H1 (cell line): ENCODE measurements around the gene OXSR1. TPM values are rescaled to one million over a fixed set of nuclear protein-coding genes. Genes with fewer than 3 reads are reported as not detected.

ENCODE experiments used
- CTCF ChIA-PET: fragments of 300-600 bp; sonication (Branson Sonifier 250); formaldehyde crosslinking; loops from one replicate; lab custom pipeline; 2021; ENCODE audit not compliant: partially characterized antibody; lab: Charles Lee
- POLR2A ChIA-PET: fragments of 300-600 bp; sonication (Branson Sonifier 250); formaldehyde crosslinking; loops from one replicate; lab custom pipeline; 2021; ENCODE audit warnings: inconsistent platforms; ENCODE audit not compliant: partially characterized antibody; lab: Charles Lee
- DNase-seq, 2 experiments: peaks; one replicate each; pipeline versions ENCODE4 v3.0.0 to v3.0.0-alpha.2; 2010 to 2022; ENCODE audit warnings: low spot score in 2 of 2, low read depth in 1 of 2, mixed read lengths in 1 of 2
- FAIRE-seq: peaks from 2 replicates; lab custom pipeline; 2011; peaks lifted over from hg19 to GRCh38; lab: Jason Lieb, UNC
- H2AFZ ChIP-seq: 2 replicates; pipeline ENCODE4 v1.8.1; 2012; ENCODE audit warnings: low read length, inconsistent platforms
- H2AK5ac ChIP-seq: 2 replicates; pipeline ENCODE4 v1.6.1; 2013; ENCODE audit warnings: low read depth, low read length
- H2BK120ac ChIP-seq: replicated peaks from 2 replicates; pipeline ENCODE3; 2013; ENCODE audit warnings: low read depth, low read length, inconsistent platforms
- H2BK12ac ChIP-seq: 2 replicates; pipeline ENCODE4 v1.6.1; 2013; ENCODE audit warnings: low read depth, low read length
- H2BK15ac ChIP-seq: 2 replicates; pipeline ENCODE4 v1.6.1; 2013; ENCODE audit warnings: low read length
- H2BK20ac ChIP-seq: 2 replicates; pipeline ENCODE4 v1.6.1; 2013; ENCODE audit warnings: low read length
- H2BK5ac ChIP-seq: 2 replicates; pipeline ENCODE4 v1.6.1; 2013; ENCODE audit warnings: low read depth, low read length
- H3K14ac ChIP-seq: 2 replicates; pipeline ENCODE4 v1.6.1; 2013; ENCODE audit warnings: inconsistent platforms; ENCODE audit not compliant: insufficient read length
- H3K18ac ChIP-seq: 2 replicates; pipeline ENCODE4 v1.6.1; 2013; ENCODE audit warnings: low read length; ENCODE audit errors: extremely low read depth
- H3K23ac ChIP-seq: 2 replicates; pipeline ENCODE4 v1.6.1; 2013; ENCODE audit warnings: inconsistent platforms; ENCODE audit not compliant: insufficient read length
- H3K23me2 ChIP-seq: 2 replicates; pipeline ENCODE4 v1.6.1; 2013; ENCODE audit warnings: low read depth, low read length
- H3K27ac ChIP-seq: 2 replicates; pipeline ENCODE4 v1.6.1; 2011; ENCODE audit warnings: low read depth, low read length, inconsistent platforms
- H3K27me3 ChIP-seq, 4 experiments: replicated peaks in 1 of 4; 1 replicate in 1 of 4; 2 replicates in 3 of 4; pipeline versions ENCODE4 v1.6.1 to v1.8.1; 2011 to 2013; ENCODE audit warnings: low read length in 3 of 4, mild to moderate bottlenecking in 3 of 4, inconsistent platforms in 2 of 4, mixed read lengths in 2 of 4, moderate library complexity in 1 of 4; ENCODE audit not compliant: control insufficient read depth in 3 of 4, insufficient read depth in 3 of 4; ENCODE audit errors: extremely low read depth in 1 of 4
- H3K36me3 ChIP-seq, 4 experiments: 2 replicates each; pipeline versions ENCODE4 v1.6.1 to v1.8.1; 2011 to 2013; ENCODE audit warnings: mild to moderate bottlenecking in 4 of 4, low read length in 3 of 4, moderate library complexity in 2 of 4, control low read depth in 1 of 4, inconsistent platforms in 1 of 4; ENCODE audit not compliant: insufficient read depth in 4 of 4, control insufficient read depth in 2 of 4
- H3K4ac ChIP-seq: replicated peaks from 2 replicates; pipeline ENCODE3; 2013; ENCODE audit warnings: low read length, low read depth, mixed read lengths, inconsistent platforms; ENCODE audit not compliant: insufficient read length
- H3K4me1 ChIP-seq, 4 experiments: replicated peaks in 1 of 4; 1 replicate in 1 of 4; 2 replicates in 3 of 4; pipeline versions ENCODE4 v1.6.1 to v1.8.1; 2011 to 2013; ENCODE audit warnings: low read length in 3 of 4, inconsistent platforms in 2 of 4, mixed read lengths in 1 of 4; ENCODE audit not compliant: insufficient read depth in 4 of 4, control insufficient read depth in 3 of 4
- H3K4me2 ChIP-seq, 2 experiments: 2 replicates each; pipeline versions ENCODE4 v1.6.1 to v1.8.1; 2011 to 2013; ENCODE audit warnings: low read depth in 2 of 2, low read length in 2 of 2, control low read depth in 1 of 2, inconsistent platforms in 1 of 2, mild to moderate bottlenecking in 1 of 2; ENCODE audit not compliant: insufficient read depth in 1 of 2
- H3K4me3 ChIP-seq, 4 experiments: fragments of 200-600, 300-600 bp in 1 of 4; sonication (generic), shearing (Covaris generic), sonication (Bioruptor Twin) in 1 of 4; 2 replicates each; pipeline versions ENCODE4 v1.5.1 to v1.8.1; 2011 to 2016; ENCODE audit warnings: low read length in 4 of 4, low read depth in 3 of 4, control low read depth in 2 of 4, inconsistent platforms in 2 of 4, mild to moderate bottlenecking in 2 of 4, mixed read lengths in 1 of 4, moderate library complexity in 1 of 4; ENCODE audit not compliant: insufficient read depth in 2 of 4; ENCODE audit errors: extremely low read depth in 1 of 4
- H3K56ac ChIP-seq: replicated peaks from 2 replicates; pipeline ENCODE3; 2013; ENCODE audit warnings: low read depth, mild to moderate bottlenecking, mixed read lengths, low read length, inconsistent platforms; ENCODE audit not compliant: insufficient read length
- H3K79me1 ChIP-seq: 2 replicates; pipeline ENCODE4 v1.6.1; 2013; ENCODE audit warnings: low read depth, low read length, control low read depth
- H3K79me2 ChIP-seq, 2 experiments: 2 replicates each; pipeline versions ENCODE4 v1.6.1 to v1.8.1; 2012 to 2013; ENCODE audit warnings: low read length in 2 of 2, mild to moderate bottlenecking in 2 of 2, inconsistent platforms in 1 of 2; ENCODE audit not compliant: insufficient read depth in 2 of 2, control insufficient read depth in 1 of 2
- H3K9ac ChIP-seq, 4 experiments: replicated peaks in 1 of 4; 1 replicate in 1 of 4; 2 replicates in 3 of 4; pipeline versions ENCODE4 v1.6.1 to v1.8.1; 2011 to 2013; ENCODE audit warnings: low read depth in 3 of 4, low read length in 3 of 4, control low read depth in 2 of 4, mild to moderate bottlenecking in 2 of 4, moderate library complexity in 2 of 4, inconsistent platforms in 1 of 4; ENCODE audit errors: extremely low read depth in 1 of 4
- H3K9me3 ChIP-seq, 2 experiments: 2 replicates each; pipeline versions ENCODE4 v1.6.1 to v1.8.1; 2012 to 2013; ENCODE audit warnings: mild to moderate bottlenecking in 2 of 2, moderate library complexity in 2 of 2, control low read depth in 1 of 2, inconsistent platforms in 1 of 2, low read depth in 1 of 2, low read length in 1 of 2, mixed read lengths in 1 of 2; ENCODE audit not compliant: insufficient read depth in 2 of 2
- H4K20me1 ChIP-seq, 2 experiments: replicated peaks in 1 of 2; 2 replicates each; pipeline versions ENCODE3 to v1.8.1; 2011 to 2013; ENCODE audit warnings: inconsistent platforms in 2 of 2, low read length in 2 of 2, mild to moderate bottlenecking in 1 of 2; ENCODE audit not compliant: insufficient read depth in 2 of 2, control insufficient read depth in 1 of 2
- H4K5ac ChIP-seq: 2 replicates; pipeline ENCODE4 v1.6.1; 2013; ENCODE audit warnings: low read length, low read depth, mixed read lengths, inconsistent platforms; ENCODE audit not compliant: insufficient read length
- H4K8ac ChIP-seq: 2 replicates; pipeline ENCODE4 v1.8.0; 2013; ENCODE audit warnings: mild to moderate bottlenecking, moderate library complexity, low read length, inconsistent platforms; ENCODE audit not compliant: insufficient read depth; ENCODE audit errors: extremely low read depth
- H4K91ac ChIP-seq: replicated peaks from 2 replicates; pipeline ENCODE3; 2013; ENCODE audit warnings: low read length, mixed read lengths, inconsistent platforms; ENCODE audit not compliant: insufficient read length
- CREB1 ChIP-seq: IDR thresholded peaks from 2 replicates; pipeline ENCODE4 v1.6.1; 2012; ENCODE audit warnings: inconsistent platforms
- EGR1 ChIP-seq: IDR thresholded peaks from 2 replicates; pipeline ENCODE4 v1.6.1; 2011; ENCODE audit warnings: low read depth, low read length, borderline replicate concordance
- JUN ChIP-seq: IDR thresholded peaks from 2 replicates; pipeline ENCODE4 v1.6.1; 2011; ENCODE audit warnings: low read depth, mild to moderate bottlenecking, improper control_type of control experiment, low read length
- KDM5A ChIP-seq: fragments of 200-600 bp; IDR thresholded peaks from 2 replicates; pipeline ENCODE4 v1.7.1; 2012; ENCODE audit warnings: mild to moderate bottlenecking, low read length, inconsistent platforms, mixed read lengths
- POLR2A ChIP-seq, 2 experiments: IDR thresholded peaks; 1 replicate in 1 of 2; 2 replicates in 1 of 2; pipeline ENCODE4 v1.6.1; 2011; ENCODE audit warnings: low read depth in 2 of 2, low read length in 2 of 2, mild to moderate bottlenecking in 2 of 2; ENCODE audit errors: control extremely low read depth in 1 of 2
- RNF2 ChIP-seq: fragments of 200-900, 300-1000 bp; sonication (generic); IDR thresholded peaks from 2 replicates; pipeline ENCODE4 v1.7.1; 2016; ENCODE audit warnings: borderline replicate concordance, low read depth, mild to moderate bottlenecking, antibody characterized with exemption, low read length; ENCODE audit not compliant: poor library complexity, severe bottlenecking; ENCODE audit errors: missing control alignments
- SP1 ChIP-seq: IDR thresholded peaks from 2 replicates; pipeline ENCODE4 v1.6.1; 2011; ENCODE audit warnings: low read depth, low read length
- TAF1 ChIP-seq: IDR thresholded peaks from 2 replicates; pipeline ENCODE4 v1.6.1; 2011; ENCODE audit warnings: mild to moderate bottlenecking, low read depth, low read length
- WGBS, 2 experiments: shearing (Covaris generic) in 1 of 2; methylation state at CpG; one replicate each; pipeline versions ENCODE4 v1.1.6 to v1.1.7; 2013 to 2015; ENCODE audit warnings: low lambda C conversion rate in 2 of 2, mixed read lengths in 2 of 2, inconsistent platforms in 1 of 2, low coverage in 1 of 2, missing lambda C conversion rate in 1 of 2; ENCODE audit not compliant: insufficient replicate concordance in 2 of 2, insufficient coverage in 1 of 2, insufficient read length in 1 of 2; ENCODE audit errors: extremely low coverage in 1 of 2, missing lambda C conversion rate in 1 of 2; 5-methylcytosine and 5-hydroxymethylcytosine counted together
- polyA plus RNA-seq, 7 experiments: library from polyadenylated mRNA; depleted of rRNA in 3 of 7; stranded (reverse) in 5 of 7; unstranded in 2 of 7; fragments of >200 nt in 5 of 7; fragments of 200-250 nt in 2 of 7; gene quantifications; 1 replicate in 5 of 7; 2 replicates in 1 of 7; 4 replicates in 1 of 7; pipeline versions ENCODE4 v1.2.1 to v1.2.3, GENCODE V29; 2011 to 2013; ENCODE audit warnings: missing spikeins in 2 of 7, mixed read lengths in 2 of 7
- total RNA-seq: library from RNA; stranded (reverse); fragmentation: NEBNext Ultra II Directional; extraction: Animal tissue kit (Norgen Biotek cat#: 25700); gene quantifications from 2 replicates; pipeline ENCODE4 v1.2.1, GENCODE V29; 2021
- TF ChIP-seq, protein P1 (sequence below): IDR thresholded peaks from 2 replicates; pipeline ENCODE4 v1.6.1; 2011; ENCODE audit warnings: low read length, improper control_type of control experiment
- TF ChIP-seq, protein P2 (sequence below): IDR thresholded peaks from 2 replicates; pipeline ENCODE4 v1.6.1; 2011; ENCODE audit warnings: low read depth, mild to moderate bottlenecking, low read length; ENCODE audit not compliant: insufficient read depth
- TF ChIP-seq, protein P3 (sequence below): IDR thresholded peaks from 2 replicates; pipeline ENCODE4 v1.6.1; 2012; ENCODE audit warnings: inconsistent platforms

The OXSR1 gene
- total and polyA plus RNA-seq, 2 of the 8 experiments (the other 6 are each of a cell fraction or from before 2014, with no cell fraction given), result 25.1 to 47.0 TPM

DNA sequence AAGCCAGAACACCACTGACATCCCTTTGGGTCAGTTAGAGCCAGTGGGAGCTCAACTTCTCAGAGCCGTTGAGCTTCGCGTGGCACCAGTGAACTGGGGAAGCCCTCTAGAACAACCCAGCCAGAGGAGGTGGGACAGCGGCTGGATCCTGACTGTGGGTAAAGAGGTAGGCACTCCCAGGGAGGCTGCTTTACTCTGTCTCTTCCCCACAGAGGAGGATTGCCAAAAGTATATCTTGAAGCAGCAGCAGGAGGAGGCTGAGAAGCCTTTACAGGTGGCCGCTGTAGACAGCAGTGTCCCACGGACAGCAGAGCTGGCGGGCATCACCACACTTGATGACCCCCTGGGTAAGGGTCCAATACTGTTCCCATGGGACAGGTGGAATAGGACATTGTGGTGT lies 25.7 kb upstream of the OXSR1 start:
- Histone ChIP-seq H2BK120ac (no peak overlapping the region), H3K9ac (no peak overlapping the region; a peak in 2 of 7 replicates), H3K23me2 (peaks cover 21% of the 10 kb centered on the region), H2BK12ac (no peak overlapping the region), H3K9me3 (no peaks in the 10 kb centered on the region), H3K23ac (no peak overlapping the region), H4K8ac (no peak overlapping the region), H2BK15ac (no peak overlapping the region), H4K91ac (no peak overlapping the region), H2AFZ (no peak overlapping the region), H3K27ac (no peak overlapping the region), H4K5ac (no peak overlapping the region), H3K79me1 (no peaks in the 10 kb centered on the region; the same call in 1 of the 2 replicates), H3K14ac (peak overlapping the region; percentile 29), H3K4me3 (peak overlapping the region; percentile 73 to 87 (median 84); a peak in 7 of 8 replicates), H3K4ac (no peak overlapping the region), H3K56ac (no peak overlapping the region), H3K36me3 (peaks cover 3 to 11% (median 8%) of the 10 kb centered on the region in 4 experiments; a peak in 4 of 8 replicates), H3K4me1 (peaks cover 7 to 16% (median 13%) of the 10 kb centered on the region in 4 experiments), H3K18ac (no peak overlapping the region), H3K27me3 (no peaks in the 10 kb centered on the region), H3K4me2 (peak overlapping the region; percentile 64 to 95), H4K20me1 (peaks cover 0 to 2% of the 10 kb centered on the region in 2 experiments), H2AK5ac (no peak overlapping the region), H2BK5ac (no peak overlapping the region), H2BK20ac (no peak overlapping the region), H3K79me2 (peaks cover 0 to 12% of the 10 kb centered on the region in 2 experiments; a peak in 1 of 4 replicates)
- FAIRE-seq (no peak), DNase-seq (peak in 1 of 2 experiments; percentile 35)
- 98% methylated on average over 7 of the region's 7 CpGs; no CpG with 5 or more reads in 1 of the 2 experiments for WGBS, 2 experiments
- TF ChIP-seq EGR1, result no peak
- TF ChIP-seq RNF2, result no peak
- TF ChIP-seq, protein P1, sequence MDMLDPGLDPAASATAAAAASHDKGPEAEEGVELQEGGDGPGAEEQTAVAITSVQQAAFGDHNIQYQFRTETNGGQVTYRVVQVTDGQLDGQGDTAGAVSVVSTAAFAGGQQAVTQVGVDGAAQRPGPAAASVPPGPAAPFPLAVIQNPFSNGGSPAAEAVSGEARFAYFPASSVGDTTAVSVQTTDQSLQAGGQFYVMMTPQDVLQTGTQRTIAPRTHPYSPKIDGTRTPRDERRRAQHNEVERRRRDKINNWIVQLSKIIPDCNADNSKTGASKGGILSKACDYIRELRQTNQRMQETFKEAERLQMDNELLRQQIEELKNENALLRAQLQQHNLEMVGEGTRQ, result no peak
- no peak for TF ChIP-seq CREB1
- TF ChIP-seq POLR2A (IDR thresholded peaks at IDR 0.05; ENCODE audit: control extremely low read depth in 1 of 2, low read depth in 2 of 2, low read length in 2 of 2), result no peak
- TF ChIP-seq TAF1, result no peak
- no peak for TF ChIP-seq JUN
- TF ChIP-seq, protein P2, sequence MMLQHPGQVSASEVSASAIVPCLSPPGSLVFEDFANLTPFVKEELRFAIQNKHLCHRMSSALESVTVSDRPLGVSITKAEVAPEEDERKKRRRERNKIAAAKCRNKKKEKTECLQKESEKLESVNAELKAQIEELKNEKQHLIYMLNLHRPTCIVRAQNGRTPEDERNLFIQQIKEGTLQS, result no peak
- TF ChIP-seq, protein P3, sequence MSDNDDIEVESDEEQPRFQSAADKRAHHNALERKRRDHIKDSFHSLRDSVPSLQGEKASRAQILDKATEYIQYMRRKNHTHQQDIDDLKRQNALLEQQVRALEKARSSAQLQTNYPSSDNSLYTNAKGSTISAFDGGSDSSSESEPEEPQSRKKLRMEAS, result no peak
- no peak for TF ChIP-seq KDM5A
- TF ChIP-seq SP1, result no peak
- CTCF ChIA-PET, result interaction anchor here (0.9 to 8.1 kb wide), 10 partner anchors 14 to 382 kb away, joined by 3 to 52 read pairs (median 4); no protein-coding TSS in a partner anchor
- POLR2A ChIA-PET, result interaction anchor here (0.7 to 3.7 kb wide), 8 partner anchors 8 to 179 kb away, joined by 3 to 38 read pairs (median 3); partner anchors contain the start of gene OXSR1
